ENCODE results near the gene ADAMTSL2.

The ADAMTSL2 gene

GRCh38 chr9:133534346-133535291 lies at the start of gene ADAMTSL2:
Gene ADAMTSL2, plus strand, starts transcription at chr9:133534704. Its CDS starts 2,009 bp downstream, at chr9:133536713.
- peak; percentile 18 to 22 for DNase-seq (ENCODE audit: low read depth in 2 of 2)

GRCh38 chr9:133485531-133486260 lies 48.8 kb upstream of the ADAMTSL2 start:
- DNase-seq (ENCODE audit: low read depth in 2 of 2), result no peak

- no peak for DNase-seq (ENCODE audit: low read depth in 2 of 2)
Measured at GRCh38 chr9:133487331-133487725, 47.2 kb upstream of the ADAMTSL2 start.

- no peak for DNase-seq (ENCODE audit: low read depth in 2 of 2)
Measured at GRCh38 chr9:133488686-133489252, 45.7 kb upstream of the ADAMTSL2 start.

- DNase-seq (ENCODE audit: low read depth in 2 of 2), result no peak
Measured at GRCh38 chr9:133489253-133490190, 45.0 kb upstream of the ADAMTSL2 start.

GRCh38 chr9:133490201-133490681 lies 44.3 kb upstream of the ADAMTSL2 start:
- DNase-seq (ENCODE audit: low read depth in 2 of 2), result no peak

- no peak for DNase-seq (ENCODE audit: low read depth in 2 of 2)
Measured at GRCh38 chr9:133490865-133491655, 43.4 kb upstream of the ADAMTSL2 start.

- no peak for DNase-seq (ENCODE audit: low read depth in 2 of 2)
Measured at GRCh38 chr9:133491656-133491925, 42.9 kb upstream of the ADAMTSL2 start.

GRCh38 chr9:133492061-133493021 lies 42.2 kb upstream of the ADAMTSL2 start:
- no peak for DNase-seq (ENCODE audit: low read depth in 2 of 2)

- no peak for DNase-seq (ENCODE audit: low read depth in 2 of 2)
Measured at GRCh38 chr9:133493428-133493827, 41.1 kb upstream of the ADAMTSL2 start.

- DNase-seq (ENCODE audit: low read depth in 2 of 2), result no peak
Measured at GRCh38 chr9:133493845-133494540, 40.5 kb upstream of the ADAMTSL2 start.

- DNase-seq (ENCODE audit: low read depth in 2 of 2), result no peak
Measured at GRCh38 chr9:133494636-133495326, 39.7 kb upstream of the ADAMTSL2 start.

- DNase-seq (ENCODE audit: low read depth in 2 of 2), result no peak
Measured at GRCh38 chr9:133495327-133496293, 38.9 kb upstream of the ADAMTSL2 start.

GRCh38 chr9:133496861-133497842 lies 37.4 kb upstream of the ADAMTSL2 start:
- DNase-seq (ENCODE audit: low read depth in 2 of 2), result no peak

GRCh38 chr9:133499132-133499891 lies 35.2 kb upstream of the ADAMTSL2 start:
- no peak for DNase-seq (ENCODE audit: low read depth in 2 of 2)

All from stimulated activated CD4-positive, alpha-beta T cell treated with anti-CD3 and anti-CD28 coated beads, Interleukin-1b, Interleukin-23, amount 100 ng/mL, for 1 hour (primary cell).